ENCODE data around the gene NT5C2. TPM values are rescaled to one million over a fixed set of nuclear protein-coding genes. Genes with fewer than 3 reads are reported as not detected.

The NT5C2 gene
- total and polyA plus RNA-seq, 2 donors (not counting 1 experiment from before 2014, with no cell fraction given): 38.6 to 80.8 TPM

DNA sequence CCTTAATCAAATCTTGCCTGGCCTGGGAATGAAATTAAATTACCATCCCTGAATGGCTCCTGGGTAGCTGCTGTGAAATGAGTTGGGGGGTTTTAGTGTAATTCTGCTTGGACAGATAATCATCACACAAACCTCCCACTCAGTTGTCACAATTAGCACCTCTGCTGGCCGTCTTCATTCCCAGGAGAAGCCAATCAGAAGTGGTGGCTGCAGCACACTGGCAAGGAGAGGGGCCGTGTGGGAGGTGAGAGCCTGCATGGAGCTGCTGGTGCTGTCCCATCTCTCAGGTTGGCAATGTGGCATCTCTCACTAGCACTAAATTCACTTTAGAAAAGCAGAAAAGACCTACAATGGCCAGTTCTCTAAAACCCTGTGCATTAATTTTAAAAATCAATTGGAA lies 92.5 kb downstream of the NT5C2 start:
- ATAC-seq (ENCODE audit: low read depth) (no peak), DNase-seq (no peak)
- WGBS (ENCODE audit: insufficient coverage): no CpG with 5 or more reads among the region's 2 CpGs
- no peak for TF ChIP-seq EZH2 (IDR thresholded peaks at IDR 0.05; ENCODE audit: borderline replicate concordance, insufficient read depth, low read depth, low read length, poor library complexity, severe bottlenecking)
- TF ChIP-seq, protein P1, sequence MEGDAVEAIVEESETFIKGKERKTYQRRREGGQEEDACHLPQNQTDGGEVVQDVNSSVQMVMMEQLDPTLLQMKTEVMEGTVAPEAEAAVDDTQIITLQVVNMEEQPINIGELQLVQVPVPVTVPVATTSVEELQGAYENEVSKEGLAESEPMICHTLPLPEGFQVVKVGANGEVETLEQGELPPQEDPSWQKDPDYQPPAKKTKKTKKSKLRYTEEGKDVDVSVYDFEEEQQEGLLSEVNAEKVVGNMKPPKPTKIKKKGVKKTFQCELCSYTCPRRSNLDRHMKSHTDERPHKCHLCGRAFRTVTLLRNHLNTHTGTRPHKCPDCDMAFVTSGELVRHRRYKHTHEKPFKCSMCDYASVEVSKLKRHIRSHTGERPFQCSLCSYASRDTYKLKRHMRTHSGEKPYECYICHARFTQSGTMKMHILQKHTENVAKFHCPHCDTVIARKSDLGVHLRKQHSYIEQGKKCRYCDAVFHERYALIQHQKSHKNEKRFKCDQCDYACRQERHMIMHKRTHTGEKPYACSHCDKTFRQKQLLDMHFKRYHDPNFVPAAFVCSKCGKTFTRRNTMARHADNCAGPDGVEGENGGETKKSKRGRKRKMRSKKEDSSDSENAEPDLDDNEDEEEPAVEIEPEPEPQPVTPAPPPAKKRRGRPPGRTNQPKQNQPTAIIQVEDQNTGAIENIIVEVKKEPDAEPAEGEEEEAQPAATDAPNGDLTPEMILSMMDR (IDR thresholded peaks at IDR 0.05): no peak
- Histone ChIP-seq H3K4me1 (ENCODE audit: control insufficient read depth in 2 of 2, insufficient read depth in 2 of 2, low read length in 2 of 2) (no peaks in the 10 kb centered on the region), H3K27me3 (replicated peaks in 1 of 4; ENCODE audit: control extremely low read depth in 1 of 4, control insufficient read depth in 3 of 4, insufficient read depth in 4 of 4, low read length in 3 of 4) (no peaks in the 10 kb centered on the region), H3K9ac (ENCODE audit: low read length) (no peak overlapping the region), H3K36me3 (replicated peaks in 1 of 2; ENCODE audit: control extremely low read depth in 1 of 2, control insufficient read depth in 1 of 2, extremely low read depth in 1 of 2, insufficient read depth in 2 of 2, low read length in 1 of 2) (peaks cover 2 to 60% of the 10 kb centered on the region in 2 experiments), H3K9me3 (ENCODE audit: control extremely low read depth in 1 of 3, control insufficient read depth in 2 of 3, insufficient read depth in 1 of 3, low read length in 2 of 3) (no peaks in the 10 kb centered on the region), H2AFZ (ENCODE audit: insufficient read depth, low read depth, low read length, poor library complexity, severe bottlenecking) (no peak overlapping the region), H3K4me2 (replicated peaks; ENCODE audit: low read depth, low read length, poor library complexity, severe bottlenecking) (no peak overlapping the region), H3K27ac (ENCODE audit: low read length in 2 of 2) (no peak overlapping the region), H3K4me3 (ENCODE audit: control extremely low read depth in 1 of 5, extremely low read depth in 1 of 5, insufficient read depth in 1 of 5, low read depth in 2 of 5, low read length in 4 of 5) (no peak overlapping the region), H4K20me1 (ENCODE audit: control insufficient read depth, insufficient read depth, low read length, poor library complexity, severe bottlenecking) (no peaks in the 10 kb centered on the region), H3K79me2 (ENCODE audit: control insufficient read depth, insufficient read depth, low read length) (no peaks in the 10 kb centered on the region)
- peaks cover 13% of the 10 kb centered on the region for H3K4me1 Mint-ChIP-seq
- intact Hi-C loops (cut with micrococcal nuclease): no loop called here
- H3K9me3 Mint-ChIP-seq (ENCODE audit: insufficient read depth): no peaks in the 10 kb centered on the region
- POLR2A ChIA-PET: no interaction called here
- no peak overlapping the region for H3K4me3 Mint-ChIP-seq
- no peak overlapping the region for H3K27ac Mint-ChIP-seq
- no peaks in the 10 kb centered on the region for H3K27me3 Mint-ChIP-seq
- CTCF ChIA-PET: no interaction called here

DNA sequence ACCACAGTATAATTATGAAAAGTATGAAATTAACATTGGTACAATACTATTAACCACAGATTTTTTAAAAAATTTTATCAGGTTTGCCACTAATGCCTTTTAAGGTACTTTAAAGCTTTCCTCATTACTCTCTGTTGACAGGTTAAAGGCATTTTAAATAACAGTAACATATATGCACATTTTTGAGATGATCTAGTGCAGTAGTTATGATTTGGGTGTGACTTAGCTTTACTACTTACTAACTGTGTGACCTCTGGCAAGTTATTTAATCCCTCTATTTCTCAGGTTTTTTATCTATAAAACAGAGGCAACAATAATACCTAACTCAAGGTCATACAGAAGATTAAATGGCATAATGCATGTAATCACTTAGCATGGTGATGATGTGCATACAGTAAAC lies 94.8 kb downstream of the NT5C2 start:
- Mint-ChIP-seq H3K27me3 (no peaks in the 10 kb centered on the region), H3K4me3 (no peak overlapping the region), H3K9me3 (ENCODE audit: insufficient read depth) (no peaks in the 10 kb centered on the region), H3K4me1 (peaks cover 16% of the 10 kb centered on the region), H3K27ac (no peak overlapping the region)
- H3K9ac ChIP-seq (ENCODE audit: low read length): no peak overlapping the region
- no peaks in the 10 kb centered on the region for H4K20me1 ChIP-seq (ENCODE audit: control insufficient read depth, insufficient read depth, low read length, poor library complexity, severe bottlenecking)
- no peaks in the 10 kb centered on the region for H3K27me3 ChIP-seq (replicated peaks in 1 of 4; ENCODE audit: control extremely low read depth in 1 of 4, control insufficient read depth in 3 of 4, insufficient read depth in 4 of 4, low read length in 3 of 4)
- no peak overlapping the region for H3K4me2 ChIP-seq (replicated peaks; ENCODE audit: low read depth, low read length, poor library complexity, severe bottlenecking)
- ATAC-seq (ENCODE audit: low read depth) (no peak), DNase-seq (no peak)
- H3K4me1 ChIP-seq (ENCODE audit: control insufficient read depth in 2 of 2, insufficient read depth in 2 of 2, low read length in 2 of 2): no peaks in the 10 kb centered on the region
- H3K36me3 ChIP-seq (replicated peaks in 1 of 2; ENCODE audit: control extremely low read depth in 1 of 2, control insufficient read depth in 1 of 2, extremely low read depth in 1 of 2, insufficient read depth in 2 of 2, low read length in 1 of 2): peaks cover 4 to 71% of the 10 kb centered on the region in 2 experiments
- H3K27ac ChIP-seq (ENCODE audit: low read length in 2 of 2): no peak overlapping the region
- ChIA-PET POLR2A (no interaction called here), CTCF (interaction anchor here (2.8 kb wide), 1 partner anchor 146 kb away, joined by 10 read pairs; no protein-coding TSS in a partner anchor)
- H3K4me3 ChIP-seq (ENCODE audit: control extremely low read depth in 1 of 5, extremely low read depth in 1 of 5, insufficient read depth in 1 of 5, low read depth in 2 of 5, low read length in 4 of 5): no peak overlapping the region
- H2AFZ ChIP-seq (ENCODE audit: insufficient read depth, low read depth, low read length, poor library complexity, severe bottlenecking): no peak overlapping the region
- intact Hi-C loops (cut with micrococcal nuclease): no loop called here
- no peaks in the 10 kb centered on the region for H3K79me2 ChIP-seq (ENCODE audit: control insufficient read depth, insufficient read depth, low read length)
- H3K9me3 ChIP-seq (ENCODE audit: control extremely low read depth in 1 of 3, control insufficient read depth in 2 of 3, insufficient read depth in 1 of 3, low read length in 2 of 3): no peaks in the 10 kb centered on the region
- TF ChIP-seq EZH2 (IDR thresholded peaks at IDR 0.05; ENCODE audit: borderline replicate concordance, insufficient read depth, low read depth, low read length, poor library complexity, severe bottlenecking): no peak
- TF ChIP-seq, protein P1 (IDR thresholded peaks at IDR 0.05): no peak

All from B cell (primary cell).